H1 (cell line): Measurements from ENCODE around the gene IRF4. TPM values are rescaled to one million over a fixed set of nuclear protein-coding genes. Genes with fewer than 3 reads are reported as not detected.

Experiments
- CTCF ChIA-PET: fragments of 300-600 bp; sonication (Branson Sonifier 250); formaldehyde crosslinking; loops from one replicate; lab custom pipeline; 2021; ENCODE audit not compliant: partially characterized antibody; lab: Charles Lee
- POLR2A ChIA-PET: fragments of 300-600 bp; sonication (Branson Sonifier 250); formaldehyde crosslinking; loops from one replicate; lab custom pipeline; 2021; ENCODE audit warnings: inconsistent platforms; ENCODE audit not compliant: partially characterized antibody; lab: Charles Lee
- DNase-seq, 2 experiments: peaks; one replicate each; pipeline versions ENCODE4 v3.0.0 to v3.0.0-alpha.2; 2010 to 2022; ENCODE audit warnings: low spot score in 2 of 2, low read depth in 1 of 2, mixed read lengths in 1 of 2
- FAIRE-seq: peaks from 2 replicates; lab custom pipeline; 2011; peaks lifted over from hg19 to GRCh38; lab: Jason Lieb, UNC
- H2AFZ ChIP-seq: 2 replicates; pipeline ENCODE4 v1.8.1; 2012; ENCODE audit warnings: low read length, inconsistent platforms
- H2AK5ac ChIP-seq: 2 replicates; pipeline ENCODE4 v1.6.1; 2013; ENCODE audit warnings: low read depth, low read length
- H2BK120ac ChIP-seq: replicated peaks from 2 replicates; pipeline ENCODE3; 2013; ENCODE audit warnings: low read depth, low read length, inconsistent platforms
- H2BK12ac ChIP-seq: 2 replicates; pipeline ENCODE4 v1.6.1; 2013; ENCODE audit warnings: low read depth, low read length
- H2BK15ac ChIP-seq: 2 replicates; pipeline ENCODE4 v1.6.1; 2013; ENCODE audit warnings: low read length
- H2BK20ac ChIP-seq: 2 replicates; pipeline ENCODE4 v1.6.1; 2013; ENCODE audit warnings: low read length
- H2BK5ac ChIP-seq: 2 replicates; pipeline ENCODE4 v1.6.1; 2013; ENCODE audit warnings: low read depth, low read length
- H3K14ac ChIP-seq: 2 replicates; pipeline ENCODE4 v1.6.1; 2013; ENCODE audit warnings: inconsistent platforms; ENCODE audit not compliant: insufficient read length
- H3K18ac ChIP-seq: 2 replicates; pipeline ENCODE4 v1.6.1; 2013; ENCODE audit warnings: low read length; ENCODE audit errors: extremely low read depth
- H3K23ac ChIP-seq: 2 replicates; pipeline ENCODE4 v1.6.1; 2013; ENCODE audit warnings: inconsistent platforms; ENCODE audit not compliant: insufficient read length
- H3K23me2 ChIP-seq: 2 replicates; pipeline ENCODE4 v1.6.1; 2013; ENCODE audit warnings: low read depth, low read length
- H3K27ac ChIP-seq: 2 replicates; pipeline ENCODE4 v1.6.1; 2011; ENCODE audit warnings: low read depth, low read length, inconsistent platforms
- H3K27me3 ChIP-seq, 4 experiments: replicated peaks in 1 of 4; 1 replicate in 1 of 4; 2 replicates in 3 of 4; pipeline versions ENCODE4 v1.6.1 to v1.8.1; 2011 to 2013; ENCODE audit warnings: low read length in 3 of 4, mild to moderate bottlenecking in 3 of 4, inconsistent platforms in 2 of 4, mixed read lengths in 2 of 4, moderate library complexity in 1 of 4; ENCODE audit not compliant: control insufficient read depth in 3 of 4, insufficient read depth in 3 of 4; ENCODE audit errors: extremely low read depth in 1 of 4
- H3K36me3 ChIP-seq, 4 experiments: 2 replicates each; pipeline versions ENCODE4 v1.6.1 to v1.8.1; 2011 to 2013; ENCODE audit warnings: mild to moderate bottlenecking in 4 of 4, low read length in 3 of 4, moderate library complexity in 2 of 4, control low read depth in 1 of 4, inconsistent platforms in 1 of 4; ENCODE audit not compliant: insufficient read depth in 4 of 4, control insufficient read depth in 2 of 4
- H3K4ac ChIP-seq: replicated peaks from 2 replicates; pipeline ENCODE3; 2013; ENCODE audit warnings: low read length, low read depth, mixed read lengths, inconsistent platforms; ENCODE audit not compliant: insufficient read length
- H3K4me1 ChIP-seq, 4 experiments: replicated peaks in 1 of 4; 1 replicate in 1 of 4; 2 replicates in 3 of 4; pipeline versions ENCODE4 v1.6.1 to v1.8.1; 2011 to 2013; ENCODE audit warnings: low read length in 3 of 4, inconsistent platforms in 2 of 4, mixed read lengths in 1 of 4; ENCODE audit not compliant: insufficient read depth in 4 of 4, control insufficient read depth in 3 of 4
- H3K4me2 ChIP-seq, 2 experiments: 2 replicates each; pipeline versions ENCODE4 v1.6.1 to v1.8.1; 2011 to 2013; ENCODE audit warnings: low read depth in 2 of 2, low read length in 2 of 2, control low read depth in 1 of 2, inconsistent platforms in 1 of 2, mild to moderate bottlenecking in 1 of 2; ENCODE audit not compliant: insufficient read depth in 1 of 2
- H3K4me3 ChIP-seq, 4 experiments: fragments of 200-600, 300-600 bp in 1 of 4; sonication (generic), shearing (Covaris generic), sonication (Bioruptor Twin) in 1 of 4; 2 replicates each; pipeline versions ENCODE4 v1.5.1 to v1.8.1; 2011 to 2016; ENCODE audit warnings: low read length in 4 of 4, low read depth in 3 of 4, control low read depth in 2 of 4, inconsistent platforms in 2 of 4, mild to moderate bottlenecking in 2 of 4, mixed read lengths in 1 of 4, moderate library complexity in 1 of 4; ENCODE audit not compliant: insufficient read depth in 2 of 4; ENCODE audit errors: extremely low read depth in 1 of 4
- H3K56ac ChIP-seq: replicated peaks from 2 replicates; pipeline ENCODE3; 2013; ENCODE audit warnings: low read depth, mild to moderate bottlenecking, mixed read lengths, low read length, inconsistent platforms; ENCODE audit not compliant: insufficient read length
- H3K79me1 ChIP-seq: 2 replicates; pipeline ENCODE4 v1.6.1; 2013; ENCODE audit warnings: low read depth, low read length, control low read depth
- H3K79me2 ChIP-seq, 2 experiments: 2 replicates each; pipeline versions ENCODE4 v1.6.1 to v1.8.1; 2012 to 2013; ENCODE audit warnings: low read length in 2 of 2, mild to moderate bottlenecking in 2 of 2, inconsistent platforms in 1 of 2; ENCODE audit not compliant: insufficient read depth in 2 of 2, control insufficient read depth in 1 of 2
- H3K9ac ChIP-seq, 4 experiments: replicated peaks in 1 of 4; 1 replicate in 1 of 4; 2 replicates in 3 of 4; pipeline versions ENCODE4 v1.6.1 to v1.8.1; 2011 to 2013; ENCODE audit warnings: low read depth in 3 of 4, low read length in 3 of 4, control low read depth in 2 of 4, mild to moderate bottlenecking in 2 of 4, moderate library complexity in 2 of 4, inconsistent platforms in 1 of 4; ENCODE audit errors: extremely low read depth in 1 of 4
- H3K9me3 ChIP-seq, 2 experiments: 2 replicates each; pipeline versions ENCODE4 v1.6.1 to v1.8.1; 2012 to 2013; ENCODE audit warnings: mild to moderate bottlenecking in 2 of 2, moderate library complexity in 2 of 2, control low read depth in 1 of 2, inconsistent platforms in 1 of 2, low read depth in 1 of 2, low read length in 1 of 2, mixed read lengths in 1 of 2; ENCODE audit not compliant: insufficient read depth in 2 of 2
- H4K20me1 ChIP-seq, 2 experiments: replicated peaks in 1 of 2; 2 replicates each; pipeline versions ENCODE3 to v1.8.1; 2011 to 2013; ENCODE audit warnings: inconsistent platforms in 2 of 2, low read length in 2 of 2, mild to moderate bottlenecking in 1 of 2; ENCODE audit not compliant: insufficient read depth in 2 of 2, control insufficient read depth in 1 of 2
- H4K5ac ChIP-seq: 2 replicates; pipeline ENCODE4 v1.6.1; 2013; ENCODE audit warnings: low read length, low read depth, mixed read lengths, inconsistent platforms; ENCODE audit not compliant: insufficient read length
- H4K8ac ChIP-seq: 2 replicates; pipeline ENCODE4 v1.8.0; 2013; ENCODE audit warnings: mild to moderate bottlenecking, moderate library complexity, low read length, inconsistent platforms; ENCODE audit not compliant: insufficient read depth; ENCODE audit errors: extremely low read depth
- H4K91ac ChIP-seq: replicated peaks from 2 replicates; pipeline ENCODE3; 2013; ENCODE audit warnings: low read length, mixed read lengths, inconsistent platforms; ENCODE audit not compliant: insufficient read length
- EP300 ChIP-seq, 2 experiments: IDR thresholded peaks; 1 replicate in 1 of 2; 2 replicates in 1 of 2; pipeline ENCODE4 v1.6.1; 2011 to 2012; ENCODE audit warnings: low read depth in 2 of 2, low read length in 2 of 2, mild to moderate bottlenecking in 2 of 2, borderline replicate concordance in 1 of 2, inconsistent platforms in 1 of 2, moderate library complexity in 1 of 2
- WGBS, 2 experiments: shearing (Covaris generic) in 1 of 2; methylation state at CpG; one replicate each; pipeline versions ENCODE4 v1.1.6 to v1.1.7; 2013 to 2015; ENCODE audit warnings: low lambda C conversion rate in 2 of 2, mixed read lengths in 2 of 2, inconsistent platforms in 1 of 2, low coverage in 1 of 2, missing lambda C conversion rate in 1 of 2; ENCODE audit not compliant: insufficient replicate concordance in 2 of 2, insufficient coverage in 1 of 2, insufficient read length in 1 of 2; ENCODE audit errors: extremely low coverage in 1 of 2, missing lambda C conversion rate in 1 of 2; 5-methylcytosine and 5-hydroxymethylcytosine counted together
- polyA plus RNA-seq, 7 experiments: library from polyadenylated mRNA; depleted of rRNA in 3 of 7; stranded (reverse) in 5 of 7; unstranded in 2 of 7; fragments of >200 nt in 5 of 7; fragments of 200-250 nt in 2 of 7; gene quantifications; 1 replicate in 5 of 7; 2 replicates in 1 of 7; 4 replicates in 1 of 7; pipeline versions ENCODE4 v1.2.1 to v1.2.3, GENCODE V29; 2011 to 2013; ENCODE audit warnings: missing spikeins in 2 of 7, mixed read lengths in 2 of 7
- total RNA-seq: library from RNA; stranded (reverse); fragmentation: NEBNext Ultra II Directional; extraction: Animal tissue kit (Norgen Biotek cat#: 25700); gene quantifications from 2 replicates; pipeline ENCODE4 v1.2.1, GENCODE V29; 2021

The IRF4 gene
- total and polyA plus RNA-seq, 2 of the 8 experiments (the other 6 are each of a cell fraction or from before 2014, with no cell fraction given), result 0.77 to 2.1 TPM

DNA sequence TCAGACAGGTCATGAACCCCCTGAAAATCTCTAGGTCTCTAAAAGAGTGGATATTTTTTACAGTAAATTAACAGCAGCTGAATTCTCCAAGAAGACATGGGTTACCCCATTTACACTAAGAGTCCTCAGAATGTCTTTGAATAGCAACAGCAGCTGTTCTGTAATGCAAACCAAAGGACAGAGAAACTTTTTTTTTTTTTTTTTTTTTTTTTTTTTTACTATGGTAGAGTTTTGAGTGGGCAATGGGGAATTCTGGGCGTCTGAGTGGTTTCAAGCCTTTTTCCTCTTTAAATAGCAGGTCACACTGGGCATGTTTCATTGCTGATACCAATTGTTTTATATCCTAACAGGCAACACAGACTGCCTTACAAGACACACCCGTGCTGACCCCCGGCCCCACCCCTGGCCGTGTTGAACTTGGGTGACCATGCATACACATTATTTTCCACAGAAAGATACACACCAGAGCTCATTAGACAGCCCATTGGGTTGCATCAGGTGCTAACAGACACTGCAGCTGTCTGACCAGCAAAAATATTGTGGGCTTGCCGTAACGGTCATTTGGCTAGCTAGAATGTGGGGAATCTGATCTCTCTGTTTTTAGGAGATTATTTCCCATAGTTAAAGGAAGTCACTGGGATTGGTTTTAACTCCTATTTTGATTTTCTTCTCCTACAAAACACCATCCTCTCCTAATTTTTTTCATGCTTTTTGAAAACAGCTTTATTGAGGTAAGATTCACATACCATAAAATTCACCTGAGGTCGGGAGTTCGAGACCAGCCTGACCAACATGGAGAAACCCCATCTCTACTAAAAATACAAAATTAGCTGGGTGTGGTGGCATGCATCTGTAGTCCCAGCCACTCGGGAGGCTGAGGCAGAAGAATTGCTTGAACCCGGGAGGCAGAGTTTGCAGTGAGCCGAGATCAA is 26.7 kb upstream of the IRF4 start:
- Histone ChIP-seq H3K4me1 (no peaks in the 10 kb centered on the region), H3K79me1 (no peaks in the 10 kb centered on the region), H2BK20ac (no peak overlapping the region), H4K91ac (no peak overlapping the region), H2AFZ (no peak overlapping the region), H3K4me2 (no peak overlapping the region), H3K4ac (no peak overlapping the region), H3K79me2 (no peaks in the 10 kb centered on the region; a peak in 1 of 4 replicates), H3K9ac (no peak overlapping the region), H2AK5ac (no peak overlapping the region), H3K36me3 (no peaks in the 10 kb centered on the region; a peak in 1 of 8 replicates), H3K27me3 (no peaks in the 10 kb centered on the region; a peak in 1 of 7 replicates), H3K27ac (no peak overlapping the region), H3K9me3 (peaks cover 53 to 83% of the 10 kb centered on the region in 2 experiments), H3K4me3 (no peak overlapping the region), H4K5ac (no peak overlapping the region), H3K56ac (no peak overlapping the region), H3K18ac (no peak overlapping the region), H2BK15ac (no peak overlapping the region), H3K14ac (no peak overlapping the region), H2BK12ac (no peak overlapping the region), H3K23ac (no peak overlapping the region), H4K8ac (no peak overlapping the region), H3K23me2 (no peaks in the 10 kb centered on the region), H2BK5ac (no peak overlapping the region), H2BK120ac (no peak overlapping the region), H4K20me1 (no peaks in the 10 kb centered on the region)
- FAIRE-seq, result no peak
- 87% methylated on average over 11 of the region's 11 CpGs; no CpG with 5 or more reads in 1 of the 2 experiments for WGBS, 2 experiments
- no peak for DNase-seq
- ChIA-PET CTCF (interaction anchor here (1.3 to 6.4 kb wide), 2 partner anchors 13 to 43 kb away, joined by 3 to 48 read pairs; no protein-coding TSS in a partner anchor), POLR2A (no interaction called here)
- no peak for TF ChIP-seq EP300 (IDR thresholded peaks at IDR 0.05; ENCODE audit: borderline replicate concordance in 1 of 2, low read depth in 2 of 2, low read length in 2 of 2)
